HEK293 (cell line): ENCODE data around the gene ZNF593.

Experiments used
- CTCF ChIA-PET: fragments of 350-600 bp; formaldehyde crosslinking; extraction: SDS; loops from one replicate; lab custom pipeline; 2021; ENCODE audit warnings: antibody characterized with exemption; lab: Yijun Ruan, JAX
- POLR2A ChIA-PET: fragments of 300-600 bp; formaldehyde crosslinking; extraction: SDS; loops from one replicate; lab custom pipeline; 2020; ENCODE audit warnings: antibody characterized with exemption, inconsistent platforms; lab: Yijun Ruan, JAX
- H3K27ac ChIP-seq: fragments of 200-500 bp; sonication (Bioruptor generic); 2 replicates; pipeline ENCODE4 v1.5.1; 2014; ENCODE audit warnings: low read depth, low read length, control low read depth, inconsistent platforms; ENCODE audit errors: extremely low read depth
- H3K36me3 ChIP-seq, 2 experiments: fragments of 200-500 bp in 1 of 2; sonication (Bioruptor generic) in 1 of 2; 1 replicate in 1 of 2; 2 replicates in 1 of 2; pipeline ENCODE4 v1.5.1; 2014 to 2017; ENCODE audit warnings: inconsistent platforms in 2 of 2, low read length in 2 of 2; ENCODE audit not compliant: control insufficient read depth in 2 of 2, insufficient read depth in 1 of 2
- H3K4me1 ChIP-seq: fragments of 200-500 bp; sonication (Bioruptor generic); 2 replicates; pipeline ENCODE4 v1.5.1; 2014; ENCODE audit warnings: mild to moderate bottlenecking, low read length, inconsistent platforms; ENCODE audit not compliant: control insufficient read depth, insufficient read depth
- H3K4me3 ChIP-seq: 2 replicates; pipeline ENCODE4 v1.5.1; 2011; ENCODE audit warnings: low read depth, mild to moderate bottlenecking, control low read depth, low read length, moderate library complexity
- H3K9me3 ChIP-seq: fragments of 200-500 bp; sonication (Bioruptor generic); 2 replicates; pipeline ENCODE4 v1.5.1; 2014; ENCODE audit warnings: low read depth, low read length, inconsistent platforms; ENCODE audit not compliant: control insufficient read depth, insufficient read depth
- KLF1 ChIP-seq: fragments of 450-650 bp; formaldehyde crosslinking; IDR thresholded peaks from 2 replicates; pipeline ENCODE4 v1.5.1; 2016; ENCODE audit warnings: missing biosample characterization, missing genetic modification characterization
- ZNF48 ChIP-seq: fragments of 450-650 bp; formaldehyde crosslinking; IDR thresholded peaks from 2 replicates; pipeline ENCODE4 v1.5.1; 2016; ENCODE audit warnings: missing biosample characterization, missing genetic modification characterization
- ZNF521 ChIP-seq: fragments of 450-650 bp; formaldehyde crosslinking; IDR thresholded peaks from 2 replicates; pipeline ENCODE4 v1.5.1; 2017; ENCODE audit warnings: missing biosample characterization, mild to moderate bottlenecking, missing genetic modification characterization
- ZNF621 ChIP-seq: fragments of 450-650 bp; formaldehyde crosslinking; IDR thresholded peaks from 2 replicates; pipeline ENCODE4 v1.5.1; 2017; ENCODE audit warnings: missing biosample characterization, missing genetic modification characterization
- ZNF701 ChIP-seq: fragments of 450-650 bp; formaldehyde crosslinking; IDR thresholded peaks from 2 replicates; pipeline ENCODE4 v1.5.1; 2016; ENCODE audit warnings: missing biosample characterization, missing genetic modification characterization
- ZNF707 ChIP-seq: fragments of 450-650 bp; formaldehyde crosslinking; IDR thresholded peaks from 2 replicates; pipeline ENCODE4 v1.5.1; 2016; ENCODE audit warnings: missing biosample characterization, missing genetic modification characterization
- ZNF777 ChIP-seq: fragments of 450-650 bp; formaldehyde crosslinking; IDR thresholded peaks from 2 replicates; pipeline ENCODE4 v1.5.1; 2017; ENCODE audit warnings: missing biosample characterization, missing genetic modification characterization, borderline replicate concordance
- TF ChIP-seq, protein P1 (sequence below): fragments of 450-650 bp; formaldehyde crosslinking; IDR thresholded peaks from 2 replicates; pipeline ENCODE4 v1.5.1; 2016; ENCODE audit warnings: missing biosample characterization, missing genetic modification characterization
- TF ChIP-seq, protein P2 (sequence below): fragments of 450-650 bp; formaldehyde crosslinking; IDR thresholded peaks from 2 replicates; pipeline ENCODE4 v1.5.1; 2016; ENCODE audit warnings: missing biosample characterization, missing genetic modification characterization
- TF ChIP-seq, protein P3 (sequence below): fragments of 450-650 bp; formaldehyde crosslinking; IDR thresholded peaks from 2 replicates; pipeline ENCODE4 v1.5.1; 2017; ENCODE audit warnings: missing biosample characterization, missing genetic modification characterization
- TF ChIP-seq, protein P4 (sequence below): IDR thresholded peaks from 2 replicates; pipeline ENCODE4 v1.6.1; 2011; ENCODE audit warnings: mild to moderate bottlenecking, low read depth, low read length, borderline replicate concordance
- TF ChIP-seq, protein P5 (sequence below): fragments of 450-650 bp; formaldehyde crosslinking; IDR thresholded peaks from 2 replicates; pipeline ENCODE4 v1.5.1; 2016; ENCODE audit warnings: missing biosample characterization, missing genetic modification characterization, borderline replicate concordance

Gene ZNF593

DNA sequence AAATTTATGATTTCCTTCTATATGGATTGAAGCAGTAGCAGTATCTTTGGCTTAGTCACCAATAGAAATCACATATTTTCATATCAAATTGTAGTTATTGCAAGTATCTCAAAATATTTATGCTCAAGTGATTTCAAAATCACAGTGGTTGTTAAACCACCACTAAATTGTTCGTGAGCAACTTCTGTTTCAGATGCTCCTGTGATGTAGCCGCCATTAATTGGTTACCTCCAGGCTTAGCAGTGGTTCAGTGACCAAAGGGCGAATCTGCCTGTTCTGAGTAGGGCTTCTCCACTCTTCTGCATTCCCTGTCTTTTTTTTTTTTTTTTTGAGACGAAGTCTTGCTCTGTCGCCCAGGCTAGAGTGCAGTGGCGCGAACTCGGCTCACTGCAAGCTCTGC, 5.6 kb downstream of the ZNF593 start (continued):
- TF ChIP-seq, protein P1, sequence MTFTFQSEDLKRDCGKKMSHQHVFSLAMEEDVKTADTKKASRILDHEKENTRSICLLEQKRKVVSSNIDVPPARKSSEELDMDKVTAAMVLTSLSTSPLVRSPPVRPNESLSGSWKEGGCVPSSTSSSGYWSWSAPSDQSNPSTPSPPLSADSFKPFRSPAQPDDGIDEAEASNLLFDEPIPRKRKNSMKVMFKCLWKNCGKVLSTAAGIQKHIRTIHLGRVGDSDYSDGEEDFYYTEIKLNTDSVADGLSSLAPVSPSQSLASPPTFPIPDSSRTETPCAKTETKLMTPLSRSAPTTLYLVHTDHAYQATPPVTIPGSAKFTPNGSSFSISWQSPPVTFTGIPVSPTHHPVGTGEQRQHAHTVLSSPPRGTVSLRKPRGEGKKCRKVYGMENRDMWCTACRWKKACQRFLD (tag by site-specific recombination) = no peak
- TF ChIP-seq ZNF777 (no peak), ZNF701 (tag by site-specific recombination) (no peak)

DNA sequence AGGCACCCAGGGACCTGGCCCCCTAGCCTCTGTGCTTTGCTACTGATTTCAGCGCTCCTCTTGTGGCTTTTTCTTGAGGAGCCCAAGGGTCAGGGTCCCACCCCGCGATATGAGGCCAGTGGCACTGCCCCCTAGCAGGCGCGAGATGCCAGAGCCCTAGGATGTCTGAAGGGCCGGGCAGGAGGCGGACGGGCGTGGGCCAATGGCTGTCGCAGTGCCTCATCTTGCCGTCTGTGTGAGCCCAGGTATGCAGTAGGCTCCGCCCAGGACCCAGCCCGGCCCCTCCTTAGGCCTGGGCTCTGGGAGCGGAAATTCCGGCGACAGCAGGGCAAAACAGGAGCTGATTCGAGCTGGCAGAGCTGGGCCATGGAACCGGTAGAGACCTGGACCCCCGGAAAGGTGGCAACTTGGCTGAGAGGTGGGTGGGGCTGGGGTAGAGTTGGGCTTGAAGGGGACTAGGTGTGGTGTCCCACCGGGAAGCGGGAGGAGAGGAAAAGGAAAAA, 7.5 kb downstream of the ZNF593 start, which contains the start of gene CNKSR1:
Gene CNKSR1, plus strand, starts transcription at position 310 of the 503 bp plus-strand sequence. Its CDS starts 57 bp downstream, at position 367.
- H3K36me3 ChIP-seq = no peaks in the 10 kb centered on the region
- ChIA-PET POLR2A (no interaction called here), CTCF (no interaction called here)
- no peak for TF ChIP-seq ZNF48 (tag by site-specific recombination)
- peak; percentile 71 for TF ChIP-seq KLF1
- TF ChIP-seq, protein P2, sequence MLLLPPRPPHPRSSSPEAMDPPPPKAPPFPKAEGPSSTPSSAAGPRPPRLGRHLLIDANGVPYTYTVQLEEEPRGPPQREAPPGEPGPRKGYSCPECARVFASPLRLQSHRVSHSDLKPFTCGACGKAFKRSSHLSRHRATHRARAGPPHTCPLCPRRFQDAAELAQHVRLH (tag by site-specific recombination) = no peak
- TF ChIP-seq, protein P3, sequence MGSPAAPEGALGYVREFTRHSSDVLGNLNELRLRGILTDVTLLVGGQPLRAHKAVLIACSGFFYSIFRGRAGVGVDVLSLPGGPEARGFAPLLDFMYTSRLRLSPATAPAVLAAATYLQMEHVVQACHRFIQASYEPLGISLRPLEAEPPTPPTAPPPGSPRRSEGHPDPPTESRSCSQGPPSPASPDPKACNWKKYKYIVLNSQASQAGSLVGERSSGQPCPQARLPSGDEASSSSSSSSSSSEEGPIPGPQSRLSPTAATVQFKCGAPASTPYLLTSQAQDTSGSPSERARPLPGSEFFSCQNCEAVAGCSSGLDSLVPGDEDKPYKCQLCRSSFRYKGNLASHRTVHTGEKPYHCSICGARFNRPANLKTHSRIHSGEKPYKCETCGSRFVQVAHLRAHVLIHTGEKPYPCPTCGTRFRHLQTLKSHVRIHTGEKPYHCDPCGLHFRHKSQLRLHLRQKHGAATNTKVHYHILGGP (tag by site-specific recombination) = no peak
- no peak for TF ChIP-seq ZNF707 (tag by site-specific recombination)
- no peak for TF ChIP-seq ZNF621 (tag by site-specific recombination)
- TF ChIP-seq, protein P4, sequence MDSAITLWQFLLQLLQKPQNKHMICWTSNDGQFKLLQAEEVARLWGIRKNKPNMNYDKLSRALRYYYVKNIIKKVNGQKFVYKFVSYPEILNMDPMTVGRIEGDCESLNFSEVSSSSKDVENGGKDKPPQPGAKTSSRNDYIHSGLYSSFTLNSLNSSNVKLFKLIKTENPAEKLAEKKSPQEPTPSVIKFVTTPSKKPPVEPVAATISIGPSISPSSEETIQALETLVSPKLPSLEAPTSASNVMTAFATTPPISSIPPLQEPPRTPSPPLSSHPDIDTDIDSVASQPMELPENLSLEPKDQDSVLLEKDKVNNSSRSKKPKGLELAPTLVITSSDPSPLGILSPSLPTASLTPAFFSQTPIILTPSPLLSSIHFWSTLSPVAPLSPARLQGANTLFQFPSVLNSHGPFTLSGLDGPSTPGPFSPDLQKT = no peak
- H3K9me3 ChIP-seq = no peaks in the 10 kb centered on the region
- H3K27ac ChIP-seq = no peak within 1 kb of the TSS
- H3K4me1 ChIP-seq = no peaks in the 10 kb centered on the region
- H3K4me3 ChIP-seq = no peak within 1 kb of the TSS

DNA sequence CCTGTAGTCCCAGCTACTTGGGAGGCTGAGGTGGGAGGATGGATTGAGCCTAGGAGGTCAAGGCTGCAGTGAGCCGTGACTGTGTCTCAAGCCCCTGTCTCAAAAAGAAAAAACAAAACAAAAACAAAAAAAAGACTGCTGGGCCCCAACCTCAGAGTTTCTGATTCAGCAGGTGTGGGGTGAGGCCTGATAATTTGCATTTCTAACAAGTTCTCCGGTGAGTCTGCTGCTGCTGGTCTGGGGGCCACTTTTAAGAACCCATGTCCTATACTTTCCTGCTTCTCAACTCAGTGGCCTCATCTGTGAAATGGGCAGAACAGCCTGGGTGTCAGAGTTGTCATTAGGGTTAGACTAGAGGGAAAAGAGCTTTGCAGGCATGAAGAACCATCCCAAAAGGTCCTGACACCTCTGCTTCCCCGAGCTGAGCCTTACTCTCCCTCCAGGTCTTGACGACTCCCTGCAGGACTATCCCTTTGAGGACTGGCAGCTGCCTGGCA, 10.3 kb downstream of the ZNF593 start:
- ChIA-PET CTCF (interaction anchor here (1.1 kb wide), 1 partner anchor 11 kb away, joined by 4 read pairs; the partner anchor contains the start of gene ZNF593), POLR2A (interaction anchor here (0.8 kb wide), 1 partner anchor 11 kb away, joined by 4 read pairs; the partner anchor contains the start of gene ZNF593)

More for the DNA sequence above, 10.3 kb downstream of the ZNF593 start:
- Histone ChIP-seq H3K4me1 (no peaks in the 10 kb centered on the region), H3K27ac (no peak overlapping the region), H3K9me3 (no peaks in the 10 kb centered on the region), H3K36me3 (no peaks in the 10 kb centered on the region), H3K4me3 (no peak overlapping the region)
- no peak for TF ChIP-seq ZNF521 (tag by site-specific recombination)
- TF ChIP-seq, protein P5, sequence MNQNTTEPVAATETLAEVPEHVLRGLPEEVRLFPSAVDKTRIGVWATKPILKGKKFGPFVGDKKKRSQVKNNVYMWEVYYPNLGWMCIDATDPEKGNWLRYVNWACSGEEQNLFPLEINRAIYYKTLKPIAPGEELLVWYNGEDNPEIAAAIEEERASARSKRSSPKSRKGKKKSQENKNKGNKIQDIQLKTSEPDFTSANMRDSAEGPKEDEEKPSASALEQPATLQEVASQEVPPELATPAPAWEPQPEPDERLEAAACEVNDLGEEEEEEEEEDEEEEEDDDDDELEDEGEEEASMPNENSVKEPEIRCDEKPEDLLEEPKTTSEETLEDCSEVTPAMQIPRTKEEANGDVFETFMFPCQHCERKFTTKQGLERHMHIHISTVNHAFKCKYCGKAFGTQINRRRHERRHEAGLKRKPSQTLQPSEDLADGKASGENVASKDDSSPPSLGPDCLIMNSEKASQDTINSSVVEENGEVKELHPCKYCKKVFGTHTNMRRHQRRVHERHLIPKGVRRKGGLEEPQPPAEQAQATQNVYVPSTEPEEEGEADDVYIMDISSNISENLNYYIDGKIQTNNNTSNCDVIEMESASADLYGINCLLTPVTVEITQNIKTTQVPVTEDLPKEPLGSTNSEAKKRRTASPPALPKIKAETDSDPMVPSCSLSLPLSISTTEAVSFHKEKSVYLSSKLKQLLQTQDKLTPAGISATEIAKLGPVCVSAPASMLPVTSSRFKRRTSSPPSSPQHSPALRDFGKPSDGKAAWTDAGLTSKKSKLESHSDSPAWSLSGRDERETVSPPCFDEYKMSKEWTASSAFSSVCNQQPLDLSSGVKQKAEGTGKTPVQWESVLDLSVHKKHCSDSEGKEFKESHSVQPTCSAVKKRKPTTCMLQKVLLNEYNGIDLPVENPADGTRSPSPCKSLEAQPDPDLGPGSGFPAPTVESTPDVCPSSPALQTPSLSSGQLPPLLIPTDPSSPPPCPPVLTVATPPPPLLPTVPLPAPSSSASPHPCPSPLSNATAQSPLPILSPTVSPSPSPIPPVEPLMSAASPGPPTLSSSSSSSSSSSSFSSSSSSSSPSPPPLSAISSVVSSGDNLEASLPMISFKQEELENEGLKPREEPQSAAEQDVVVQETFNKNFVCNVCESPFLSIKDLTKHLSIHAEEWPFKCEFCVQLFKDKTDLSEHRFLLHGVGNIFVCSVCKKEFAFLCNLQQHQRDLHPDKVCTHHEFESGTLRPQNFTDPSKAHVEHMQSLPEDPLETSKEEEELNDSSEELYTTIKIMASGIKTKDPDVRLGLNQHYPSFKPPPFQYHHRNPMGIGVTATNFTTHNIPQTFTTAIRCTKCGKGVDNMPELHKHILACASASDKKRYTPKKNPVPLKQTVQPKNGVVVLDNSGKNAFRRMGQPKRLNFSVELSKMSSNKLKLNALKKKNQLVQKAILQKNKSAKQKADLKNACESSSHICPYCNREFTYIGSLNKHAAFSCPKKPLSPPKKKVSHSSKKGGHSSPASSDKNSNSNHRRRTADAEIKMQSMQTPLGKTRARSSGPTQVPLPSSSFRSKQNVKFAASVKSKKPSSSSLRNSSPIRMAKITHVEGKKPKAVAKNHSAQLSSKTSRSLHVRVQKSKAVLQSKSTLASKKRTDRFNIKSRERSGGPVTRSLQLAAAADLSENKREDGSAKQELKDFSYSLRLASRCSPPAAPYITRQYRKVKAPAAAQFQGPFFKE (tag by site-specific recombination) = no peak
